Calu3 (cell line): ENCODE data around the gene ADAM22. TPM values are rescaled to one million over a fixed set of nuclear protein-coding genes. Genes with fewer than 3 reads are reported as not detected.

Source experiments
- Bru-seq: library from RNA; stranded (reverse); fragments of 400-500 nt; gene quantifications from one replicate; lab custom pipeline; 2021; lab: Mats Ljungman, UMichigan
- BruChase-seq, 2 experiments: library from RNA; stranded (reverse); fragments of 400-500 nt; gene quantifications; one replicate each; lab custom pipeline; 2021; lab: Mats Ljungman, UMichigan
- BruUV-seq: library from RNA; stranded (reverse); fragments of 400-500 nt; replicated peaks from 2 replicates; lab custom pipeline; 2021; lab: Mats Ljungman, UMichigan
- CTCF ChIA-PET: fragments of 300-600 bp; sonication (Branson Sonifier 250); formaldehyde crosslinking; loops from one replicate; lab custom pipeline; 2022; ENCODE audit warnings: antibody characterized with exemption; lab: Charles Lee
- DNase-seq: peaks from one replicate; pipeline ENCODE4 v3.0.0; 2022
- H3K27ac Mint-ChIP-seq: one replicate; pipeline ENCODE4 v1.8.0; 2022; ENCODE audit warnings: mixed read lengths; ENCODE audit not compliant: unreplicated experiment
- H3K27me3 Mint-ChIP-seq: one replicate; pipeline ENCODE4 v1.8.0; 2022; ENCODE audit warnings: mixed read lengths; ENCODE audit not compliant: unreplicated experiment
- H3K36me3 Mint-ChIP-seq: one replicate; pipeline ENCODE4 v1.8.0; 2022; ENCODE audit warnings: mild to moderate bottlenecking, moderate library complexity, mixed read lengths; ENCODE audit not compliant: insufficient read depth, unreplicated experiment
- H3K4me1 Mint-ChIP-seq: one replicate; pipeline ENCODE4 v1.8.0; 2022; ENCODE audit warnings: mild to moderate bottlenecking, low read depth, mixed read lengths; ENCODE audit not compliant: unreplicated experiment
- H3K4me3 Mint-ChIP-seq: one replicate; pipeline ENCODE4 v1.8.0; 2022; ENCODE audit warnings: mild to moderate bottlenecking, low read depth, moderate library complexity, mixed read lengths; ENCODE audit not compliant: unreplicated experiment
- H3K9me3 Mint-ChIP-seq: one replicate; pipeline ENCODE4 v1.8.0; 2022; ENCODE audit warnings: low read depth, mixed read lengths; ENCODE audit not compliant: unreplicated experiment
- CTCF ChIP-seq: fragments of 200-600 bp; IDR thresholded peaks from one replicate; pipeline ENCODE4 v1.8.0; 2022; ENCODE audit warnings: antibody characterized with exemption; ENCODE audit not compliant: unreplicated experiment
- intact Hi-C: fragments of 100-400 bp; cut with micrococcal nuclease; formaldehyde crosslinking; loops from one replicate; pipeline ENCODE4 v1.10.0; 2022; ENCODE audit not compliant: unreplicated experiment
- long read RNA-seq: library from polyadenylated mRNA; stranded (forward); transcript quantifications from one replicate; pipeline ENCODE4 v2.0.0, GENCODE V29; 2022
- total RNA-seq: library from RNA; stranded (reverse); gene quantifications from 2 replicates; pipeline ENCODE4 v1.2.3, GENCODE V29; 2022

Gene ADAM22
- total RNA-seq (3.0 and 3.2 TPM in 2 replicates), Bru-seq, nascent RNA (percentile 42 among the genes with signal in this experiment), BruChase-seq, experiment 1, labeled RNA remaining after a 6-hour chase (percentile 24 among the genes with signal in this experiment), BruChase-seq, experiment 2, labeled RNA remaining after a 2-hour chase (percentile 30 among the genes with signal in this experiment)
- long read RNA-seq, partial matches to known transcripts: 0 of 2 reads
- long read RNA-seq, other reads (novel, unspliced or antisense): 2 of 2 reads

- DNase-seq: peak; percentile 78
- TF ChIP-seq CTCF: no peak
- CTCF ChIA-PET: interaction anchor here (0.7 to 1.3 kb wide), 5 partner anchors 12 to 461 kb away, joined by 3 to 7 read pairs (median 4); no protein-coding TSS in a partner anchor
- Mint-ChIP-seq H3K27ac (no peak within 1 kb of the TSS), H3K4me3 (peak within 1 kb of the TSS; percentile 74), H3K27me3 (peaks cover 17% of the 10 kb centered on the region), H3K4me1 (no peaks in the 10 kb centered on the region), H3K9me3 (no peaks in the 10 kb centered on the region), H3K36me3 (peaks cover 10% of the 10 kb centered on the region)
- no TSS peak for BruUV-seq
- intact Hi-C loops: no loop called here
These were observed at the start of gene ADAM22 for GRCh38 chr7:87933953-87934698. TSS of gene ADAM22 (plus strand) at chr7:87934251. CDS start at chr7:87934466, 215 bp downstream.

DNA sequence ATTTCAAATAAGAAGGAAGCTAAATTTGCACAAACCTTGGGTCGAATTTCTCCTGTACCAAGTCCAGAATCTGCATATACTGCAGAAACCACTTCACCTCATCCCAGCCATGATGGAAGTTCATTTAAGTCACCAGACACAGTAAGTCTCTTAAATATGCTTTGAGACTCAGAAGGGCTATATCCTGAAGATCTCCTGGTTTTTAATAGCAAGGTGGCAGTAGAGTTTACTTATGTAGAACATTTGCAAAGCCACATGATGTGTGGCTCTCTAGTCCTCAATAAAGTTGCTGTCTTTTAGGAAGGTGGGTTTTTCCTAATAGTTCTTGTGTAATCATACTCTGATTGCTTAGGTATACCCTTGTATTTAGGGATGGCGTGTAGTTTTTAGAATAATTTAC lies 49.0 kb upstream of the ADAM22 start:
- no TSS peak for BruUV-seq
- Mint-ChIP-seq H3K27me3 (no peaks in the 10 kb centered on the region), H3K27ac (no peak overlapping the region), H3K36me3 (peaks cover 5% of the 10 kb centered on the region), H3K4me1 (peaks cover 19% of the 10 kb centered on the region), H3K4me3 (no peak overlapping the region), H3K9me3 (no peaks in the 10 kb centered on the region)
- no peak for TF ChIP-seq CTCF
- CTCF ChIA-PET: no interaction called here
- intact Hi-C loops: loop anchor here (5.0 to 10.0 kb wide), 3 partner anchors 43 to 573 kb away; partner anchors contain the start of gene RUNDC3B
- DNase-seq: no peak

DNA sequence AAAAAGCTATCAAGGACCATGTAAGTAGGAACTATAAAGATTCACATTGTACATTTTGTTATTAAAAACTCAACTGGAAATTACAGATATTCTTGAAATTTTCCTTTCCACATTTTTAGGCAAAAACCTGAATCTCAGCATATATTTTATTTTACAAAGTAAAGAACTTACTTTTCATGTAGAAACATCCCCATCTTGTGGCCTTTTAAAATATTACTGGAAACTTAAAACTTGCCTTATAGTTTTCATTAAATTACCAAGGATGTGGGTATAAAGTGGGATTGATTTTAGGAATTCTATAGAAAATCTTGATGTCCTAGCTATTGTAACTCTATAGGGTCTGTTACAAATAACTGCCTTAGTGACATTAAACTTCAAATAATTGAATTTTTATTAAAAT lies 47.2 kb upstream of the ADAM22 start:
- peaks cover 5% of the 10 kb centered on the region for H3K36me3 Mint-ChIP-seq
- no TSS peak for BruUV-seq
- intact Hi-C loops: loop anchor here (1.0 to 10.0 kb wide), 5 partner anchors 45 to 575 kb away; partner anchors contain the start of gene RUNDC3B
- H3K4me3 Mint-ChIP-seq: no peak overlapping the region
- CTCF ChIA-PET: interaction anchor here (0.7 kb wide), 3 partner anchors 240 to 1727 kb away, joined by 5 to 10 read pairs (median 5); no protein-coding TSS in a partner anchor
- H3K27ac Mint-ChIP-seq: no peak overlapping the region
- no peaks in the 10 kb centered on the region for H3K27me3 Mint-ChIP-seq
- H3K9me3 Mint-ChIP-seq: no peaks in the 10 kb centered on the region
- no peak for TF ChIP-seq CTCF
- no peak for DNase-seq
- peaks cover 18% of the 10 kb centered on the region for H3K4me1 Mint-ChIP-seq

- CTCF ChIA-PET: no interaction called here
- no peak overlapping the region for H3K4me3 Mint-ChIP-seq
- no peak overlapping the region for H3K27ac Mint-ChIP-seq
- no peaks in the 10 kb centered on the region for H3K9me3 Mint-ChIP-seq
- H3K27me3 Mint-ChIP-seq: no peaks in the 10 kb centered on the region
- intact Hi-C loops: no loop called here
- BruUV-seq: no TSS peak
- DNase-seq: no peak
- H3K36me3 Mint-ChIP-seq: peaks cover 6% of the 10 kb centered on the region
- TF ChIP-seq CTCF: no peak
- peaks cover 17% of the 10 kb centered on the region for H3K4me1 Mint-ChIP-seq
These were observed 38.7 kb upstream of the ADAM22 start for GRCh38 chr7:87895363-87895762.
